GM19035 (cell line): ENCODE results near the gene CEP97.
"Not testable (repeated sequence)": the region's sequence is repeated elsewhere in the genome, so short reads cannot be mapped to it uniquely, and the experiment has no call there.

Experiments used
- ATAC-seq: cut with Tn5 transposase; IDR thresholded peaks from one replicate; pipeline ENCODE4 v1.9.1; 2021; ENCODE audit not compliant: unreplicated experiment

Gene CEP97, protein sequence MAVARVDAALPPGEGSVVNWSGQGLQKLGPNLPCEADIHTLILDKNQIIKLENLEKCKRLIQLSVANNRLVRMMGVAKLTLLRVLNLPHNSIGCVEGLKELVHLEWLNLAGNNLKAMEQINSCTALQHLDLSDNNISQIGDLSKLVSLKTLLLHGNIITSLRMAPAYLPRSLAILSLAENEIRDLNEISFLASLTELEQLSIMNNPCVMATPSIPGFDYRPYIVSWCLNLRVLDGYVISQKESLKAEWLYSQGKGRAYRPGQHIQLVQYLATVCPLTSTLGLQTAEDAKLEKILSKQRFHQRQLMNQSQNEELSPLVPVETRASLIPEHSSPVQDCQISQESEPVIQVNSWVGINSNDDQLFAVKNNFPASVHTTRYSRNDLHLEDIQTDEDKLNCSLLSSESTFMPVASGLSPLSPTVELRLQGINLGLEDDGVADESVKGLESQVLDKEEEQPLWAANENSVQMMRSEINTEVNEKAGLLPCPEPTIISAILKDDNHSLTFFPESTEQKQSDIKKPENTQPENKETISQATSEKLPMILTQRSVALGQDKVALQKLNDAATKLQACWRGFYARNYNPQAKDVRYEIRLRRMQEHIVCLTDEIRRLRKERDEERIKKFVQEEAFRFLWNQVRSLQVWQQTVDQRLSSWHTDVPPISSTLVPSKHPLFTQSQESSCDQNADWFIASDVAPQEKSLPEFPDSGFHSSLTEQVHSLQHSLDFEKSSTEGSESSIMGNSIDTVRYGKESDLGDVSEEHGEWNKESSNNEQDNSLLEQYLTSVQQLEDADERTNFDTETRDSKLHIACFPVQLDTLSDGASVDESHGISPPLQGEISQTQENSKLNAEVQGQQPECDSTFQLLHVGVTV

DNA sequence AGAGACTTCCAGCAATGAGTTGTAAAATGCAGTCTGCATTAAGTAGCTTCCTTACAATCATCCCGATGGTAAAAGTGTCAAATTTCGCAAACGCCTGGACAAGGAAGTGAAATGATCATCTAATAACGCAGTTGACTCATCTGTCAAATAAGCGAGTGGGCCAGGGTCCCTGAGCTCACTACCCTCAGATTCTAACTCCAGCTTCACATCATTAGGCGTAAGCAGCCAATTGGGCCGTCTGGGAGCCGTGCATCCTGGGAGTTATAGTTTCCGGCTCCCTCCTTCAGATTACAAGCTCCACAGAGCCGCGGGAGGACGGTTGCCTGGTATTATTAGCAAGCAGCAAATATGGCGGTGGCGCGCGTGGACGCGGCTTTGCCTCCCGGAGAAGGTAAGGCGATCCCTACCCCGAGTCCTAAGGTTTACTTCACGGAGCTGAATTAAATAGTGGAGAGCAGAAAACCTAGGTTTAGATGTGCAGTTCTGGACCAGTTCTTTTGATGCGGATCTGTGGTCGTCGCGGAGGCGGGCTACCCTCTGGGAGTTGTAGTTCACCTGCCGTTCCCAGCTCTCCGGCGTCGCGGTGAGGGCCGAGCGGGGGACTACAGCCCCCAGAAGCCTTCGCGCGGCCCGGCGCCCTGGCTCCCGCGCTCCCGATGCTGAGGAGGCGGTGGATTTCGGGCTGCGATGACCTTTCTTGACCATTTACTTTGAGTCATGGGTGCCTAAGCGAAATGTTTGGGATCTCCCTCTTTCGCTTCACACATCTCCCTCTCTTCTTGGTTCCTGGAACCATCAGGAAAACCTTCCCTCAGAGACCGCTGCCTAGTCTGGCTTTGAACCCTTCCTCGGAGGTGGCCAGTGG lies at the start of gene CEP97:
TSS of gene CEP97 (plus strand) at position 286 of the 865 bp plus-strand sequence. CDS start at position 349, 63 bp downstream.
- ATAC-seq: peak; percentile 91

DNA sequence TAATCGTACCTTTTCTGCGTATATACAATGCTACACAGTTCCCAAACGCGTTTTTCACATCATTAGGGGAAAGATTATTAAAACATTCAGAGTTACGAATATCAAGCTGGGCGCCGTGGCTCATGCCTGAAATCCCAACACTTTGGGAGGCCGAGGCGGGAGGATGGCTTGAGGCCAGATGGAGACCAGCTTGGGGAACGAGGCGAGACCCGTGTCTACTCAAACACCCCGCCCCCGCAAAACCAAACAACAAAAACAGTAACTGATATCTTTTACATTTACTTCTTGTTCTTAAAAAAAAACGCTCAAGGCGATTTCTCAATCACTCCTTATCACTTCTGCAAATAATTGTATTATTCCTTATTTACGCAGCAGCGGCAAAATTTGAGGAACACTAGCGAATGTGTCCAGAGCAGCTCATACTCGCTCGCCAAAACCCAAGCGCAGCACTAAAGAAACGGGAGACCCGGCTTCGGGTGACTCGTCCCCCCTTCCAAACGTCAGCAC lies 48.7 kb upstream of the CEP97 start:
- ATAC-seq: no peak

DNA sequence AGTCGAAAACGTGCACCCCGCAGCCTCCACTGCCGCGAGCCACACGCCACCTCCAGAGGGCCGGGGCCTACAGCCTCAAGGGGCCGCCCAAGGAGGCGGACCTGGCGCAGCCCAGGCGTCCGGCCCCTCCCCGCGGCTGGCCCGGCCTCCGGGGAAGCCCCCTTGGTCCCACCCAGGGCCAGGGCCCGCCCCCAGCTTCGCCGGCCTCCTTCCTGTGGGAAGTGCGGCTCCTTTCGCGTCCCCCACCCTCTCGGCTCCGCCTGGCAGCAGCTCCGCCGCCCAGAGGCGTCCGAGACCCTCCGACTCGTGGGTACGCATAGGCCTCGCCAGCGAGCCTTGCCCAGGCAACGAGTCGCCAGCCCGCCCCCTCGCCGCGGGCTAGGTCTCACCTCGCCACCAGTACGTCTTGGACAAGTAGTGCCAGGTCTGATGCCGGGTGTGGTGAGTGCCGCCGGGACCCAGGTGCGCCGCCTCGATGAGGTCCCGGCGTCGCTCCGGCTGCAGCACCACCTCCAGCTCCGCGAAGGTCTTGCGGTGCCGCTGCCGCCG lies 48.1 kb upstream of the CEP97 start:
- peak; percentile 82 for ATAC-seq

DNA sequence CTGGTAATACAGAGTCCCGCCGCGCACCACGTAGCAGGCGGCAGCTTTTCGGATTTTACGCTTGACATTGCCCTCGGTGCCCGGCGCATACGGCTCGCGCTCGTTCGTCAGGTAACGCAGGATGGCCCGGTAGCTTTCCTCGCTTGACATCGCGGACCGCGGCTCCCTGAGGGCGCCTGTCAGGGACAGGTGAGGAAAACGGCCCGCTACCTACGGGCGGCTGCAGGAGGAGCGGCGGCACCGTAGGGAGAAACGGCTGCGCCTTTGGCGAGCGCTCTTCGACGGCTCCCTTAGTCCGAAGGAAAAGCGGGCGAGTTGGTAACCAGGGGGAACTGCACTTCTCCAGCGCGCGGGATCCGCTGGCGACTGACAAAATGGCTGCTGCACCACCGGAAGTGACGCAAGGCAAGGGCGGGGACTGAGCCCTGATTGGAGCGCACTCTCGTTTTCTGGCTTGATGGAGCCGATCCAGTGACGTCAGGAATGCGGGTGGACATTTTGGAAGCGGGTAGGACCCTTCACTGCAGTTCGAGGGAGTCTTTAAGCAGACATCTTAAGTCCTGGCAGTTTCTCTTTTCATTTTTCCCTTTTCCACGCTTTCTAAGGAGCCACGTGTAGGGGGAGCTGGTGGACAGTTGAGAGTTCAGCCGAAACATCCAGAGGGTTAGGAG lies 47.5 kb upstream of the CEP97 start, which contains the start of gene ZBTB11:
TSS of gene ZBTB11 (minus strand) at position 368 of the 671 bp plus-strand sequence. CDS start at position 150, 218 bp downstream.
- peak; percentile 70 for ATAC-seq

DNA sequence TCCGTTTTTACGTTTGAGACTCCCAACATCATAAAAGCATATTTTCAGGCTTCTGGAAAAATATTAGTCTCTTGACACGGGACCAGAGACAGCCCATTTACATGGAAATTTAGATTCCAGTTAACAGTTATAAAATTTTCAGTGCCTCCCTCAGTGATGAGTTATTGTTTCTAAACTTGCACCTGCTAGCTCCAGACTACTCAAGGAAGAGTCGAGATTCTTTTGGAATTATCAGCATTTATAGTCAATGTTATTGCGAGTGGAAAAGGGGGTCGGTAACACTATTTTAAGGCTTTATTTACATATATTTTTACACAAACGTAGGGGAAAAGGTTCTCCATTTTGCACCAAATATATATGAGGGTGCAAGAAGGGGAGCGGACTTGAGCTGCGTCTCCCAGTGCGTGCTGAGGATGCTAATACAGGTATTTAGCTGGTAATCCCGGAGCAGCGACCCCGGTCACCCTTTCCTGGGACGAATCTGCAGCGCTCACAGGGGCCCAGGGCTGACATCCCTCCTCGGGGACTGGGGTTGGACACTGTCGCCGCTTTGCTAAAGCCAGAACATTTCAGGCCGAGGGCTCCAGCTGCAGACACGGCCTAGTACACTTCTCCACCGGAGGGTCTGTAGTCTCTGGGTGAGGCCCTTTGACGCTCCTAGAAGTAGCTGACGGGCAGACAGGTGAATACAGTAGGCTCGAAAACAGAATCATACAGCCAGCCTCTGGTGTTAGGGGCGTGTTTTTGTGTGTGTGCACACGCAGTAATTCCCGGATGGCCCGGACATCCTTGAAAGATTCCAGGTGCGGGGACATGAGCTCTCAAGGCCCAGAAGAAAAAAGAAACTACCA lies 46.8 kb upstream of the CEP97 start:
- no peak for ATAC-seq

DNA sequence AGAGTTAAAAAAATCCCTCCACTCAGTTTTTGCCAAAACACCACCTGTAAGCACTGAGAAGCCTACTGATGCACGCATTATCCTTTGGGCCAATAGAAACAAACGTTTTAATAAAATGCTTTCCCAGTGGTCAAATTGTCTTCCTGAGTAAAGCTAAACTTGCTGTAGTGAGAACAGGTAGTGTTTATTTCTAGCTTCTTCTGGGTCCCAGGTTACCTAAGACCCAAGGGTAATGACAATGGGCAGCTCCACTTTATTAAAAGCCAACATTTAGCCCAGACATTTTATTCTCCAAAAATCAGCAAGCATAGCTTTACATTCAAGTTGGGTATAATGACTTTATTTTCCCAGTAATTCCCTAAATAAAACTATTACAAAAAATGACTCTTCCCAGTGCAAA lies 45.6 kb upstream of the CEP97 start:
- ATAC-seq: not testable (repeated sequence)

DNA sequence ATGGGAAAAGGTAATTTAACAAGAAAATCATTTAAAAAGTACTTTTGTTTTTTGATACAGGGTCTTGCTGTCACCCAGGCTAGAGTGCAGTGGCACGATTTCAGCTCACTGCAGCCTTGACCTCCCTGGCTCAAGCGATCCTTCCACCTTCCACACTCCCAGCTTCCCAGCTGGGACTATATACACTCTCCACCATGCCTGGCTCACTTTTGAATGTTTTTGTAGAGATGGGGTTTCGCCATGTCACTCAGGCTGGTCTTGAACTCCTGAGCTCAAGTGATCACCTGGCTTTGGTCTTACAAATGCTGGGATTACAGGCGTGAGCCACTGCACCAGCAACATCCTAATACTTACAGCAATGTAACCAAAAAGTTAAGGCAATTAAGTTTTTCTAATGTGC lies 43.9 kb upstream of the CEP97 start:
- no peak for ATAC-seq

DNA sequence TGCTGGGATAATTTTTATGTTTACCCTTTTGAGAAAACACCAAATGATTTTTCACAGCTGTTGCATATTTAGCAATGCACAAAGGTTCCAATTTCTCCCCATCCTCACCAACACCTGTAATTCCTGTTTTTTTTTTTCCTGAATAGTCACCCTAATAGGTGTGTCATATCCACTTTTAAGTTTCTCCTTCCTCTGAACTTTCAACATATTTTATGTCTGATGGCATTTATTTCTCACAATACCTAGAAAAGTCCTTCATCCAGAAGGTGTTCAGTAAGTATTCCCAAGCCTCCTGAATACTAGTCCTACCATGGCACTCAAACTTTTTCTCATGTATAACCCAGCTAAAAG lies 39.4 kb upstream of the CEP97 start:
- no peak for ATAC-seq

DNA sequence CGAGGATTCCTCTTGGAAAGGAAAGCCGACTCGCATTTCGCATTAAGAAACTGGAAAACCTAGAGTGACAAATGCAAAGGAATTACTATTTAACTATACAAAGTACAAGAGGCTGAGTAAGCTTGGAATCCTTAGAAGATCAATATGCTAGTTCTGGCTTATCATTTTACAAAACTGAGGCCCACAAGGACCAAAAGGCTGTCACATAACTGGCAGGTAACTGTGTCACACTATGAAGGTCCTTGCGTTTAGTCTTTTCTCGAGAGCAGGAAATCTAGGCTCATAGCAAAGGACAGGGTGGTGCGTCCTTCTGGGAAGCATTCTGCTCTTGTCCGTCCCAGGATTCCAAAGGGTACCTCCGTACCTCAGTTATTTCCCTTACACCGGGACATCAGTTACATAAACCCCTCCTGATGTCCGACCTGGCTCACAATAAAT lies 38.5 kb upstream of the CEP97 start:
- ATAC-seq: peak; percentile 7

DNA sequence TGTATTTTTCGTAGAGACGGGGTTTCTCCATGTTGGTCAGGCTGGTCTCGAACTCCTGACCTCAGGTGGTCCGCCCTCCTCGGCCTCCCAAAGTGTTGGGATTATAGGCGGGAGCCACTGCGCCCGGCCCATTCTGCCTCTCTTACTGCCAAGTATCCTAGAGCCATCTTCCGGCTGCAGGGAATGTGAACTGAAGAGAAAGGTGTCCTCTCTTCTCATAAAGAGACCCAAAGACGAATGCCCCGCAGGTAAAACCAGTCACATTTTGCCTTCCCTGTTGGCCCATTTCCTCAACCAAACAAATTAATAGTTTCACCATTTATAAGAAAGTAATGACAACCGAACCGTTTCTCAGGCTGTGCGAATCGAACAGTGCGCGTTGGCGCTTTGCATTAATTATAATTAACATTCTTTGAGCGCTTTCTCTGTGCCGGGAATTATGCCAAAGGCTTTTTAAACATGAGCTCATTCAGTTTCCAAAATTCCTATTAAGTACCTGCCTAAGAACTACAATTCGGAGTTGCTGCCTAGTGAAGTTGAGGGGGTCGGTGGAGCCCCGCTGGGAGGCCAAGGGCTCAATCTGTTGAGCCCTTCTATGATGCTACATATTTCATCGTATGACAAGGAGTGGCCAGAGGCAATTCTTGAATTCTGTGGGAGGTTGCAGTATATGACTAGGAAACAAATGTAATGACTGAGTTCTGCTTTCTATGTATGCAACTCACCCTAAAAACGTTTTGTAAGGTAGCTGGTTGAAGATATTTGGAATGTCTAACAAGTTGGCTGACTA lies 37.1 kb upstream of the CEP97 start:
- ATAC-seq: no peak

DNA sequence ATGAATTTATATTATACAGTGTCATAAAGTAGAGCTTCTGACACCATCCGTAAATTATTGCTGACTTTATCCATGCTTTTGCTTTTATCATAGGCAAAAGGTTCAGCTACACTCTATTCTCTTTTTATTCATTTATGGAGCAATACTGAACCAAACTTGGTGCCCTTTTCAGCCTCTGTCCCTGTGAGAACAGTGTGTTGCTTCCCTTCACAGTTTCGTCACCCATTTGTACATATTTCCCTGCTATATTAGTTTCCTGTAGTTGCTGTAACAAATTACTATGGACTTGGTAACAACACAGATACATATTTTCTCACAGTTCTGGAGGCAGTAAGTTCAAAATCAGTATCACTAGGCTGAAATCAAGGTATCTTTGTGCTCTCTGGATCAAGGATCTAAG lies 35.1 kb upstream of the CEP97 start:
- no peak for ATAC-seq

DNA sequence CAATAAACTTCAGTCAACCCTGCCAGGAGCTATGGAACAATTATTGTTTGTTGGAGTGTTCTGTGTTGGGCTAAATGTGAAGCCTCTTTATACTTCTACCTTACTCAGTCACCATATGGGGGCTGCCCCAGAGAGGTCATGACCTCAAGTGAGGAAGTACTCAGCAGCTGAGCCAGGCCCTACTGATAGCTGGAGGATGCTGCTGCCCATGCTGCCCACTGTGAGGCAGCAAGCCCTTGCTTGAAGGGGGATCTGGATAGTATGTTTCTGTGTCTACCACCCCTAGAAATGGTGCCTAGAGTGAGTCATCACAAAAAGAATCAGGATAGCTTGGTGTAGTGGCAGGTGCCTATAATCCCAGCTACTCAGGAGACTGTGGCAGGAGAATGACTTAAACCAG lies 33.4 kb upstream of the CEP97 start:
- no peak for ATAC-seq

DNA sequence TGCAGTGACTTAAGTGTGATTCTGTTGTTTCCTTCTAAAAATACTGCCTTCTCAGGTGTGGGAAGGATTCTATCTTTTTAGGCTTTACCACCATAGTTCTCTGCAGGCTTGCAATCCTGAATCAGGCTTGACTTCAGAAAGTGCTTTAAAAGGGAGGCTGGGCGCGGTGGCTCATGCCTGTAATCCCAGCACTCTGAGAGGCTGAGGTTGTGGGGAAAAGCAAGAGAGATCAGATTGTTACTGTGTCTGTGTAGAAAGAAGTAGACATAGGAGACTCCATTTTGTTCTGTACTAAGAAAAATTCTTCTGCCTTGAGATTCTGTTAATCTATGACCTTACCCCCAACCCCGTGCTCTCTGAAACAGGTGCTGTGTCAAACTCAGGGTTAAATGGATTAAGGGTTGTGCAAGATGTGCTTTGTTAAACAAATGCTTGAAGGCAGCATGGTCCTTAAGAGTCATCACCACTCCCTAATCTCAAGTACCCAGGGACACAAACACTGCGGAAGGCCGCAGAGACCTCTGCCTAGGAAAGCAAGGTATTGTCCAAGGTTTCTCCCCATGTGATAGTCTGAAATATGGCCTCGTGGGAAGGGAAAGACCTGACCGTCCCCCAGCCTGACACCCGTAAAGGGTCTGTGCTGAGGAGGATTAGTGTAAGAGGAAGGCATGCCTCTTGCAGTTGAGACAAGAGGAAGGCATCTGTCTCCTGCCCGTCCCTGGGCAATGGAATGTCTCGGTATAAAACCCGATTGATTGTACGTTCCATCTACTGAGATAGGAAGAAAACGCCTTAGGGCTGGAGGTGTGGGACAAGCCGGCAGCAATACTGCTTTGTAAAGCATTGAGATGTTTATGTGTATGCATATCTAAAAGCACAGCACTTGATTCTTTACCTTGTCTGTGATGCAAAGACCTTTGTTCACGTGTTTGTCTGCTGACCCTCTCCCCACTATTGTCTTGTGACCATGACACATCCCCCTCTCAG lies 32.4 kb upstream of the CEP97 start:
- not testable (repeated sequence) for ATAC-seq

DNA sequence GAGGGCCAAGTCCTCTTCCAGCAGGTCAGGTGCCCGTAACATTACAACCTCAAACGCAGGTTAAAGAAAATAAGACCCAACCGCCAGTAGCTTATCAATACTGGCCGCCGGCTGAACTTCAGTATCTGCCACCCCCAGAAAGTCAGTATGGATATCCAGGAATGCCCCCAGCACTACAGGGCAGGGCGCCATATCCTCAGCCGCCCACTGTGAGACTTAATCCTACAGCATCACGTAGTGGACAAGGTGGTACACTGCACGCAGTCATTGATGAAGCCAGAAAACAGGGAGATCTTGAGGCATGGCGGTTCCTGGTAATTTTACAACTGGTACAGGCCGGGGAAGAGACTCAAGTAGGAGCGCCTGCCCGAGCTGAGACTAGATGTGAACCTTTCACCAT lies 30.9 kb upstream of the CEP97 start:
- peak; percentile 86 for ATAC-seq

DNA sequence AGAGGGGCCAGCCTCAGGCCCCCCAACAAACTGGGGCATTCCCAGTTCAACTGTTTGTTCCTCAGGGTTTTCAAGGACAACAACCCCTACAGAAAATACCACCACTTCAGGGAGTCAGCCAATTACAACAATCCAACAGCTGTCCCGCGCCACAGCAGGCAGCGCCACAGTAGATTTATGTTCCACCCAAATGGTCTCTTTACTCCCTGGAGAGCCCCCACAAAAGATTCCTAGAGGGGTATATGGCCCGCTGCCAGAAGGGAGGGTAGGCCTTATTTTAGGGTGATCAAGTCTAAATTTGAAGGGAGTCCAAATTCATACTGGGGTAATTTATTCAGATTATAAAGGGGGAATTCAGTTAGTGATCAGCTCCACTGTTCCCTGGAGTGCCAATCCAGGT lies 29.6 kb upstream of the CEP97 start:
- ATAC-seq: not testable (repeated sequence)

DNA sequence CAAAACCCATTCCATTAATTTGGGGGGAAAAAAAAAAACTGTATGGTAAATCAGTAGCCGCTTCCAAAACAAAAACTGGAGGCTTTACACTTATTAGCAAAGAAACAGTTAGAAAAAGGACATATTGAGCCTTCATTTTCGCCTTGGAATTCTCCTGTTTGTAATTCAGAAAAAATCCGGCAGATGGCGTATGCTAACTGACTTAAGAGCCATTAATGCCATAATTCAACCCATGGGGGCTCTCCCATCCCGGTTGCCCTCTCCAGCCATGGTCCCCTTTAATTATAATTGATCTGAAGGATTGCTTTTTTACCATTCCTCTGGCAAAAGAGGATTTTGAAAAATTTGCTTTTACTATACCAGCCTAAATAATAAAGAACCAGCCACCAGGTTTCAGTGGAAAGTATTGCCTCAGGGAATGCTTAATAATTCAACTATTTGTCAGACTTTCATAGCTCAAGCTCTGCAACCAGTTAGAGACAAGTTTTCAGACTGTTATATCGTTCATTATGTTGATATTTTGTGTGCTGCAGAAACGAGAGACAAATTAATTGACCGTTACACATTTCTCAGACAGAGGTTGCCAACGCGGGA lies 28.5 kb upstream of the CEP97 start:
- ATAC-seq: no peak
